Thoracic aorta (tissue), 2 donors: ENCODE data around the gene TMED4. TPM values are rescaled to one million over a fixed set of nuclear protein-coding genes. Genes with fewer than 3 reads are reported as not detected.

Experiments
- ATAC-seq: fragments of 150-250 bp; one replicate; pipeline ENCODE4 v1.8.0; 2017; ENCODE audit warnings: low read depth; ENCODE audit not compliant: insufficient number of reproducible peaks, low FRiP score
- DNase-seq: peaks from one replicate; pipeline ENCODE4 v3.0.0-alpha.2; 2020; ENCODE audit warnings: low spot score
- H3K27ac ChIP-seq, 2 donors: fragments of 200-600 bp; sonication (generic); 1 replicate in 1 of 2; 2 replicates in 1 of 2; pipeline ENCODE4 v1.5.1; 2016; ENCODE audit warnings: mild to moderate bottlenecking in 2 of 2, moderate library complexity in 2 of 2
- H3K27me3 ChIP-seq: fragments of 200-600 bp; sonication (generic); replicated peaks from 2 replicates; pipeline ENCODE4 v1.6.0; 2016; ENCODE audit warnings: mild to moderate bottlenecking; ENCODE audit not compliant: insufficient read depth
- H3K36me3 ChIP-seq: fragments of 200-600 bp; sonication (generic); one replicate; pipeline ENCODE4 v1.5.1; 2016
- H3K4me1 ChIP-seq, 2 donors: fragments of 200-600 bp; sonication (generic); 1 replicate in 1 of 2; 2 replicates in 1 of 2; pipeline versions ENCODE4 v1.5.1 to v1.6.0; 2016; ENCODE audit warnings: low read depth in 2 of 2, mild to moderate bottlenecking in 1 of 2; ENCODE audit not compliant: control insufficient read depth in 1 of 2
- H3K4me3 ChIP-seq: fragments of 200-600 bp; sonication (generic); 2 replicates; pipeline ENCODE4 v1.5.1; 2016; ENCODE audit warnings: mild to moderate bottlenecking
- H3K9me3 ChIP-seq: fragments of 200-600 bp; sonication (generic); 2 replicates; pipeline ENCODE4 v1.5.1; 2016
- total RNA-seq, 2 donors: library from RNA; depleted of rRNA; stranded (reverse); fragments of >200 nt; gene quantifications; one replicate each; pipeline versions ENCODE4 v1.1.0 to v1.2.3, GENCODE V29; 2016
- TF ChIP-seq, protein P1 (sequence below): fragments of 200-600 bp; sonication (generic); IDR thresholded peaks from one replicate; pipeline ENCODE4 v1.5.1; 2019; ENCODE audit warnings: antibody characterized with exemption

The TMED4 gene
- total RNA-seq, 2 donors from 2014 or later: 88.2 to 187 TPM

DNA sequence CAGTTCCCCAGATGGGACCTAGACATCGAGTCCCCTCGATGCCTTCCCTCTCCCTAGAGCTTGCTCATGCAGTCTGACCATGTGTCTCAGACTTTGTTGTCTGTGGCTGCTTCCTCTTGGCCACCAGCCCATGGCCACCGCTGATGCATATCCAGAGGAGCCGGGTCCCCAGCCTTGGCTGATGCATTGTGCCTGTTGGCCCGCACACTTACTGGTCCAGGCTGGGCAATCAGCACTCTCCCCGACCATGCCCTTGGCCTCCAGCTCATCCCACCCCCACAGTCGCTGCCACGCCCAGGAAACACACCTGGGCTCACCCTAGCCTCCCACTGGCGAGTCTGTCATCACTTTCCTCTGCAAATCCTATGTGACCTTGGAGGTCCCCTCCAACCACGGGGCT, 51.0 kb downstream of the TMED4 start:
- Histone ChIP-seq H3K27ac (no peak overlapping the region), H3K36me3 (no peaks in the 10 kb centered on the region), H3K4me3 (no peak overlapping the region), H3K9me3 (peaks cover 8% of the 10 kb centered on the region), H3K27me3 (no peaks in the 10 kb centered on the region), H3K4me1 (no peaks in the 10 kb centered on the region)
- DNase-seq (no peak), ATAC-seq (no peak)
- TF ChIP-seq, protein P1, sequence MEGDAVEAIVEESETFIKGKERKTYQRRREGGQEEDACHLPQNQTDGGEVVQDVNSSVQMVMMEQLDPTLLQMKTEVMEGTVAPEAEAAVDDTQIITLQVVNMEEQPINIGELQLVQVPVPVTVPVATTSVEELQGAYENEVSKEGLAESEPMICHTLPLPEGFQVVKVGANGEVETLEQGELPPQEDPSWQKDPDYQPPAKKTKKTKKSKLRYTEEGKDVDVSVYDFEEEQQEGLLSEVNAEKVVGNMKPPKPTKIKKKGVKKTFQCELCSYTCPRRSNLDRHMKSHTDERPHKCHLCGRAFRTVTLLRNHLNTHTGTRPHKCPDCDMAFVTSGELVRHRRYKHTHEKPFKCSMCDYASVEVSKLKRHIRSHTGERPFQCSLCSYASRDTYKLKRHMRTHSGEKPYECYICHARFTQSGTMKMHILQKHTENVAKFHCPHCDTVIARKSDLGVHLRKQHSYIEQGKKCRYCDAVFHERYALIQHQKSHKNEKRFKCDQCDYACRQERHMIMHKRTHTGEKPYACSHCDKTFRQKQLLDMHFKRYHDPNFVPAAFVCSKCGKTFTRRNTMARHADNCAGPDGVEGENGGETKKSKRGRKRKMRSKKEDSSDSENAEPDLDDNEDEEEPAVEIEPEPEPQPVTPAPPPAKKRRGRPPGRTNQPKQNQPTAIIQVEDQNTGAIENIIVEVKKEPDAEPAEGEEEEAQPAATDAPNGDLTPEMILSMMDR: no peak

Other genes with a start within 250 kb of the TMED4 start
- 10 to 100 TPM; 57.0 to 64.5 TPM for gene NUDCD3, start 91.6 kb downstream of the TMED4 start, total RNA-seq
- 1 to 10 TPM in 1 of 2 donors, under 1 TPM in 1; 0.85 to 2.2 TPM for gene NPC1L1, start 40.9 kb downstream of the TMED4 start, total RNA-seq
- gene DDX56, start 8.3 kb downstream of the TMED4 start, total RNA-seq: 10 to 100 TPM; 47.4 to 79.2 TPM
- 10 to 100 TPM; 80.8 to 99.2 TPM for gene OGDH, start 24.4 kb upstream of the TMED4 start, total RNA-seq
- 10 to 100 TPM; 23.4 to 38.9 TPM for gene ZMIZ2, start 166.6 kb upstream of the TMED4 start, total RNA-seq
- gene PPIA, start 214.4 kb upstream of the TMED4 start, total RNA-seq: 1,000 to 10,000 TPM; 1,002 to 1,065 TPM